UCSD-AML1 (cell line): ENCODE data around the gene ALOXE3.
A peak's percentile ranks its signal among the peaks of the same experiment; 100 is the strongest.
"Not testable (repeated sequence)": the region's sequence is repeated elsewhere in the genome, so short reads cannot be mapped to it uniquely, and the experiment has no call there.

Source experiments
- DNase-seq: peaks from one replicate; lab custom pipeline; 2025; ENCODE audit not compliant: unreplicated experiment; lab: John Stamatoyannopoulos, UW

ALOXE3 gene

GRCh38 chr17:8122924-8123694 lies 4.8 kb upstream of the ALOXE3 start:
- DNase-seq = no peak

GRCh38 chr17:8122422-8122923 lies 4.2 kb upstream of the ALOXE3 start:
- DNase-seq = no peak

- peak; percentile 79 for DNase-seq
Observed at GRCh38 chr17:8121681-8122421, 3.5 kb upstream of the ALOXE3 start.

GRCh38 chr17:8121407-8121680 lies 3.0 kb upstream of the ALOXE3 start:
- no peak for DNase-seq

GRCh38 chr17:8120520-8121406 lies 2.4 kb upstream of the ALOXE3 start:
- peak; percentile 84 for DNase-seq

GRCh38 chr17:8119581-8120519 lies 1.5 kb upstream of the ALOXE3 start:
- DNase-seq = peak; percentile 92

GRCh38 chr17:8118769-8119580 lies 661 bp upstream of the ALOXE3 start:
- DNase-seq = peak; percentile 85

GRCh38 chr17:8117367-8117979 lies 841 bp downstream of the ALOXE3 start:
- no peak for DNase-seq

GRCh38 chr17:8116776-8117175 lies 1.5 kb downstream of the ALOXE3 start:
- no peak for DNase-seq

GRCh38 chr17:8110907-8111306 lies 7.4 kb downstream of the ALOXE3 start:
- no peak for DNase-seq

GRCh38 chr17:8110456-8110804 lies 7.9 kb downstream of the ALOXE3 start:
- DNase-seq = no peak

GRCh38 chr17:8109661-8110455 lies 8.5 kb downstream of the ALOXE3 start:
- DNase-seq = peak; percentile 59

- no peak for DNase-seq
Observed at GRCh38 chr17:8108972-8109660, 9.2 kb downstream of the ALOXE3 start.

GRCh38 chr17:8106980-8107379 lies 11.3 kb downstream of the ALOXE3 start:
- DNase-seq = not testable (repeated sequence)

- DNase-seq = no peak
Observed at GRCh38 chr17:8105957-8106398, 12.3 kb downstream of the ALOXE3 start.

- DNase-seq = no peak
Observed at GRCh38 chr17:8104911-8105310, 13.4 kb downstream of the ALOXE3 start.

- no peak for DNase-seq
Observed at GRCh38 chr17:8103549-8103948, 14.8 kb downstream of the ALOXE3 start.

- no peak for DNase-seq
Observed at GRCh38 chr17:8101721-8102120, 16.6 kb downstream of the ALOXE3 start.
